Iris pigment epithelial cell (primary cell): ENCODE measurements around the gene SPR.
A peak's percentile ranks its signal among the peaks of the same experiment; 100 is the strongest.

Source experiments
- DNase-seq: peaks from one replicate; pipeline ENCODE4 v3.0.0-alpha.2; 2011; ENCODE audit warnings: low read depth

The SPR gene

DNA sequence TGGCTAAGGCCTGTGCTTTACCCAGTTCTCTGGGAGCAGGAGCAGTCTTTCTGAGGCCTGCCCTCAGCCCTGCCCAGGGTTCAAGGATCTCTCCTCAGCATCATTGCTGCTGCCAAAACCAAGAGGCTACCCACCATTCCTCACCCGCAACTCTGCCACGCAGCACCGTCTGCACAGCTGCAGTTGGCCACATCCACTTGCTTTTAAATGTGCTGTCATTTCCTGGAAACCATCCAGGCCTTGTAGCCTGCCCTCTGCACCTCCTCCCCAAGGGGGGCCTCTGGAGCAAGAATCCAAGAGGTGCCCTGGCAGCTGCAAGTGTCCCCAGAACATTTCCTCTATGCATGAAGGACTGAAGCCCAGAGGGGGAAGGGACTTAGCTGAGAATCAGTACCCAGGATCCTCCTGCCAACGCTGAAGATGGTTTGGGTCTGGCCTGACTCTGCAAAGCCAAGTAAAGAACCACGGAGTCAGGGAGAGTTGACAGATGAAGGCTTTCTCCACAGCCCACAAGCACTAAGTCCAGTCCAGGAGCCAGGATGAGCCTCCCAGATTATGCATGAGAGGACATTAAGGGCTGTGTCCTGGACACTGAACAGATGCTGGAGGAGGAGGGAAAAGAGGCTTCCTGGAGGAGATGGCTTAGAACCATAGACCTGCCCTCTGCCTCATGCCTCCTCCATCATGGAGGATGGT lies 45.0 kb downstream of the SPR start:
- no peak for DNase-seq

DNA sequence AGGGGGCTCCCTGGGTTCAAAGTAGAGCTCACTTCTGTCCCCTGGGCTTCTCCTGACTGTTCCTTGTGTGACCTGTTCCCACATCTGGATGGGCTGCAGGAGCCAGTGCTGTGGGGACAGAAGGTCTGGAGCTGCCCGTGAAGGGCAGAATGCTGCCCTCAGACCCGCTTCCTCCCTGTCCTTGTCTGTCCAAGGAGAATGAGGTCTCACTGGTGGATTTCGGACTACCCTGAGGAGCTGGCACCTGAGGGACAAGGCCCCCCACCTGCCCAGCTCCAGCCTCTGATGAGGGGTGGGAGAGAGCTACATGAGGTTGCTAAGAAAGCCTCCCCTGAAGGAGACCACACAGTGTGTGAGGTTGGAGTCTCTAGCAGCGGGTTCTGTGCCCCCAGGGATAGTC lies 45.6 kb downstream of the SPR start:
- no peak for DNase-seq

DNA sequence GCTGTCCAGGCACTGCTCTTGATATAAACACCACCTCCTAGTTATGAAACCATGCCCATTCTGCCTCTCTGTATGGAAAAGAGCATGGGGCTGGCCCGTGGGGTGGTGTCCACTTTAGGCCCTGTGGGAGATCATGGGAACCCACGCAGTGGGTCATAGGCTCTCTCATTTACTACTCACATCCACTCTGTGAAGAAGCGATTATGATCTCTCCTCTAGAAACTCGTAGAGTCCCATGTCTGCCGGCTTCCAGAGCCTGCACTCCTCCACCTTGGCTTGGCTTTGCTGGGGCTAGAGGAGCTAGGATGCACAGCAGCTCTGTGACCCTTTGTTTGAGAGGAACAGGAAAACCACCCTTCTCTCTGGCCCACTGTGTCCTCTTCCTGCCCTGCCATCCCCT lies 46.0 kb downstream of the SPR start:
- no peak for DNase-seq

DNA sequence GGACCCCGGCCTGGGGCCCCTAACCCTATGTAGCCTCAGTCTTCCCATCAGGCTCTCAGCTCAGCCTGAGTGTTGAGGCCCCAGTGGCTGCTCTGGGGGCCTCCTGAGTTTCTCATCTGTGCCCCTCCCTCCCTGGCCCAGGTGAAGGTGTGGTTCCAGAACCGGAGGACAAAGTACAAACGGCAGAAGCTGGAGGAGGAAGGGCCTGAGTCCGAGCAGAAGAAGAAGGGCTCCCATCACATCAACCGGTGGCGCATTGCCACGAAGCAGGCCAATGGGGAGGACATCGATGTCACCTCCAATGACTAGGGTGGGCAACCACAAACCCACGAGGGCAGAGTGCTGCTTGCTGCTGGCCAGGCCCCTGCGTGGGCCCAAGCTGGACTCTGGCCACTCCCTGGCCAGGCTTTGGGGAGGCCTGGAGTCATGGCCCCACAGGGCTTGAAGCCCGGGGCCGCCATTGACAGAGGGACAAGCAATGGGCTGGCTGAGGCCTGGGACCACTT lies 46.5 kb downstream of the SPR start:
- no peak for DNase-seq

DNA sequence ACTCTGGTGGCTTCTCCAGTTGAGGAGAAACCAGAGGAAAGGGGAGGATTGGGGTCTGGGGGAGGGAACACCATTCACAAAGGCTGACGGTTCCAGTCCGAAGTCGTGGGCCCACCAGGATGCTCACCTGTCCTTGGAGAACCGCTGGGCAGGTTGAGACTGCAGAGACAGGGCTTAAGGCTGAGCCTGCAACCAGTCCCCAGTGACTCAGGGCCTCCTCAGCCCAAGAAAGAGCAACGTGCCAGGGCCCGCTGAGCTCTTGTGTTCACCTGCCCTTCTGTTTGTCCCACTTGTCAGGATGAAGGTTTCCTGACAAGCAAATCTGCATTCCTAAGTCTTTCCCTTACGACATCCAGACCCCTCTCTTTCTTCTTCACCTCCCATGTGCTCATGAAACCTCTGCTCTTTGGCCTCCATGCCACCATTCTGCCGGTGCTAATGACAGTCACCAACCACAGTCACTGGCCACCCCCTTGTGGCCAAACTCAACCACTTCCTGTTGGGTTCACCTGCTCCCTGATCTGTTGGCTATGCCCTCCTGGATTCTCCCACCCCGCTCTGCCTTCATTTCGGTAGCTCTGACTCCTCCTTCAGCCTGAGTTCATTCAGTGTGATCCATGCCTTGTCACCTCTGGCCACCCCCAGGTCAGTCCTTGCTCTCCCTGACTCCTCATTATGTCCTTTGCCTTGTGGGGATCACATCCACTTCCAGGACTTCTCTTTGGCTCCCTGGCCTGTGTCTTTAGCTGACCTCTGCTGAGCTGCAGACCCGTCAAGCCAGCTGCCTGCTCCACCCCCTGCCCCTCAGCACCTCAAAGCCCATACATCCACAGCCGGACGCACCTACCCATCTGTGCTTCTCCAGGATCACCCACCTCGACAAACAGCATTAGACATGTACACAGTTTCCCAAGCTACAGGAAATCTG lies 47.7 kb downstream of the SPR start:
- no peak for DNase-seq

DNA sequence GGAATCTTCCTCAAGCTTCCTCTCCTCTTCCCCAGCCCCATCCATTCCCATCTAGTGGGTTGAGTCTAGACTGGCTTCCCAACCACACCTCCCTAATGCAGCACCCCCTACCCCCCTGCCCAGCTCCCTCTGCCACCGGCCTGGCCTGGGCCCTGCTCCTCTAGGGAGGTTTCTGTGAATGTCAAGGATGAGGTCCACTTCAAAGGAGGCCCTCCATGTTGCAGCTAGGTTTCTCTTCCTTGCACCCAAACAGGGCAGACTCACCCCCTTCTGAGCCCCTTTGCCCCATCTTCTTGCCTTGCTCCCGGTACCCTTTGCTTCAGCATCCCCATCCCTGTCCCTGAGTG lies 48.4 kb downstream of the SPR start:
- DNase-seq, result no peak

DNA sequence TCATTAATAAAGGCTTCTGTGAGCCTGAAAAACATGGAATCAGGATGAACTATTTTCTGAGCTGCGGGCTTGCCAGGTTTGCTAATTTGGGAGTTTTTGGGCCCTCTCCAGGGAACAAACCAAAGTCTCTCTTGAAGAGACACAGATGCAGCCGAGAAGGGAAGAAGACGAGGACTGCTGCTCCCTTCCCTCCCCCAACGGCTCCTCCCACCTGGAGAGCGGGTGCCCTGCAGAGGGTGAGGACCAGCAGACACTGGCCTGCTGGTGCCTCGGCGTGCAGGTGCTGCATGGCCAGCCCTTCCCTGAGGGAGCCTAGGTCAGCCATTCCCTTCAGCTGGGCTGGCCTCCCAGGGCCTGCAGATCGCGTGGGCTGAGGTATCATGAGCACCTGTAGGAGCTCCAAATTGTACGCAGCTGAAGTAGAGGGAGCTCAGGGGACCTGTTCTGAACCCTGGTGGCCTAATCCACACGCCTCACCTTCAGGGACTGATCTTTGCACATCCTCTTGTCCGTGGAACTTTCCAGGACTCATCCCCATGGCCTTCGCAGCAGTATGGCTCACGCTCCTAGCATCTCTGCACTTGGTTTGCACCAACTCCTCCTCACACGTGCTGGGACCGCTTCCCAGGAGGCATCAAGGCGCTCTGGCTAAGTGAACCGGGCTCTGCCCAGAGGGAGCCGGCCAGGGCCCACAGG lies 49.6 kb downstream of the SPR start:
- no peak for DNase-seq

DNA sequence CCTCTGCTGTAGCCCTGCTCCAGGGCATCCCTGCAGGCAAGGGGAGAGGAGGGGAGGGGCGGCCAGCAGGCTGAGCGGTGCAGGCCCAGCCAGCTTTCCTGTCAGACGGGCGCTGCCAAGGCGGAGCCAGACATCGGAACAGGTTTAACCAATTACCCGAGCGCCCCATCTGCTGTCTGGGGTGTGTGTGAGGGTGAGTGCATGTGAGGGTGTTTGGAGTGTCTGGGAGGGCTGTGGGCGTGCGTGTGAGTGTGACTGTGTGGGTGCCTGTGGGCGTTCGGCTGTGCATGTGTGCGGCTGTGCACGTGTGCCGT lies 50.1 kb downstream of the SPR start:
- no peak for DNase-seq

DNA sequence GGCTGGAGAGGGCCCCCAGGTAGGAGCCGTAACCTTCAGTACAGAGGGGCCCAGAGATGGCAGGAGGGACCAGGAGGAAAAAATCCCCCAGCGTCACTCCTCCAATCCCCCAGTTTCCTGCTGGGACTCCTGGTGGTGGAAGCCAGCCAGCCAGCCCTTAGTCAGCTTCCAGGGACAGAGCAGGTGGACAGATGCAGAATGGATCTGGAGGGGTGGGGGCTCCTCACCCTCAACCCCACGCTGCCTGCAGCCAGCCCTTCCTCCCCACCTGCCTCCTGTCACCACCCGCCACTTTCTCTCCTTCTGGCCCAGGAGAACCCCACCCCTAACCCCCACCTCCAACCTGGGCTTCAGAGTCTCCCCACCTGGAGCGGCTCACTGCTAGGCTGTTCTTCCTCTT lies 51.2 kb downstream of the SPR start:
- DNase-seq, result no peak

DNA sequence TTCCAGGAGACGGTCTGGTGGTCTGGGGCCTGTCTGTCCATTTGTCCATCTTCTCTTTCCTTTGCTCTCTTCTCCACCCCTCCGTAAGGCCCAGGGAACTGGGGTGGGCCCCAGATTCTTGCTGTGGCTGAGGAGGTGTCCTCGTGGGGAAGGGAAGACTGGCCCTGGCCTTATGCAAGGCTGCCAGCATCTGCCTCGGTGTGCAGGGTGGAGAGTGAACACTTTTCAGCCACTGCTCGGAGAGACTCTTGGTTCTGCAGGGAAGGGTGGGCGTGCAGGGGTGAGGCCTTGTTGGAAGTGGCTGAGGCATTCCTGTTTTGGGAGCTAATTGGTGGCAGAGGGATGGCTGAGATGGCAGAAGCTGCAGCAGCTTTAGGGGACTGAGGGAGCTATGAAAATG lies 53.2 kb downstream of the SPR start:
- no peak for DNase-seq

DNA sequence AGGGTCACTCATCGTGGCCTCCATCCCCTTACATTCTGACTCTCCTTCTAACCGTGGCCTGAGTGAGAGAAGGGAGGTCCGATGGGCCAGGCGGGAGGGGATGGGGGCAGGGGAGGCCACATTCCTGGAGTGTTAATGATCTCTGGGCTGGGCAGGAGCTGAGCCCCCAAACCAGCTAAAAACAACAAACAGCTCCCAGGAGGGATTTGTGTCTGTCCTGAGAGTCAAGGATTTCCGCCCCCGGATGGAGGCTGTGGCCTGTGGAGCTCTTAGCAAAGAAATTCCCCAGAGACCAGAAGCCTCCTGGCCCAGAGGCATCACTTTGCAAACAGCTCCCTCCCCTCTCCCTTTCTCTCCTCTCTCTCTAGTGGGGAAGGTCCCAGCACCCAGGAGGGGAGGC lies 53.6 kb downstream of the SPR start:
- peak; percentile 44 for DNase-seq
